Body of pancreas (tissue), 4 donors: Measurements from ENCODE around the gene ZNF169. TPM values are rescaled to one million over a fixed set of nuclear protein-coding genes. Genes with fewer than 3 reads are reported as not detected.

ENCODE experiments used
- ATAC-seq: fragments of 150-250 bp; one replicate; pipeline ENCODE4 v1.9.1; 2016
- DNase-seq, 4 donors: peaks; one replicate each; pipeline ENCODE4 v3.0.0-alpha.2; 2019
- H3K27ac ChIP-seq, 4 donors: fragments of 200-600 bp; sonication (generic); 1 replicate in 3 of 4; 2 replicates in 1 of 4; pipeline versions ENCODE4 v1.5.1 to v1.6.1; 2016 to 2019; ENCODE audit warnings: mild to moderate bottlenecking in 1 of 4, mixed read lengths in 1 of 4, moderate library complexity in 1 of 4
- H3K27me3 ChIP-seq, 2 donors: fragments of 200-600 bp; sonication (generic); one replicate each; pipeline ENCODE4 v1.6.0; 2016; ENCODE audit warnings: mild to moderate bottlenecking in 1 of 2
- H3K36me3 ChIP-seq, 2 donors: fragments of 200-600 bp; sonication (generic); replicated peaks in 1 of 2; 2 replicates each; pipeline ENCODE4 v1.5.1; 2016; ENCODE audit warnings: low read depth in 2 of 2; ENCODE audit not compliant: insufficient read depth in 1 of 2
- H3K4me1 ChIP-seq: fragments of 200-600 bp; sonication (generic); one replicate; pipeline ENCODE4 v1.6.0; 2016
- H3K4me3 ChIP-seq, 2 donors: fragments of 200-600 bp; sonication (generic); 1 replicate in 1 of 2; 2 replicates in 1 of 2; pipeline ENCODE4 v1.5.1; 2016 to 2019
- H3K9me3 ChIP-seq, 3 donors: fragments of 200-600 bp; sonication (generic); 1 replicate in 2 of 3; 2 replicates in 1 of 3; pipeline ENCODE4 v1.5.1; 2016
- CTCF ChIP-seq, 7 experiments: fragments of 450-650 bp in 4 of 7; fragments of 200-600 bp in 3 of 7; sonication (generic) in 3 of 7; IDR thresholded peaks; one replicate each; pipeline ENCODE4 v1.5.1; 2016 to 2019; ENCODE audit warnings: antibody characterized with exemption in 7 of 7
- POLR2A ChIP-seq, 3 donors: fragments of 450-650 bp; IDR thresholded peaks; one replicate each; pipeline ENCODE4 v1.6.1; 2016; ENCODE audit warnings: antibody characterized with exemption in 3 of 3, mild to moderate bottlenecking in 2 of 3
- WGBS, 2 donors: methylation state at CpG; one replicate each; pipeline ENCODE4 v1.1.5; 2017; 5-methylcytosine and 5-hydroxymethylcytosine counted together
- intact Hi-C: fragments of 100-400 bp; cut with DNase I; formaldehyde crosslinking; loops from one replicate; pipeline ENCODE4 v1.15.1; 2023
- total RNA-seq, 2 donors: library from RNA; depleted of rRNA; stranded (reverse); fragments of >200 nt; gene quantifications; one replicate each; pipeline ENCODE4 v1.1.0, GENCODE V29; 2016

ZNF169 gene
- 1 to 10 TPM; 6.6 to 7.0 TPM for total RNA-seq

GRCh38 chr9:94259077-94259862, at the start of gene ZNF169:
ZNF169 (plus strand) TSS chr9:94259298; CDS start chr9:94278813, 19,515 bp downstream.
- 1 to 6% methylated on average over 15 to 48 of the region's 50 CpGs for WGBS, 2 donors
- peak; percentile 88 to 91 (median 89) for DNase-seq
- intact Hi-C loops, result no loop called here
- Histone ChIP-seq H3K27ac (peak within 1 kb of the TSS in 2 of 4 donors; percentile 40 to 55), H3K9me3 (no peaks in the 10 kb centered on the region), H3K27me3 (no peaks in the 10 kb centered on the region), H3K4me3 (peak within 1 kb of the TSS; percentile 87 to 95), H3K4me1 (peaks cover 11% of the 10 kb centered on the region), H3K36me3 (no peaks in the 10 kb centered on the region)
- peak; percentile 99 for ATAC-seq
- TF ChIP-seq POLR2A (IDR thresholded peaks at IDR 0.05), result peak in 2 of 3 donors; percentile 67 to 77
- TF ChIP-seq CTCF (IDR thresholded peaks at IDR 0.05), result peak in 1 of 7 experiments; percentile 15

GRCh38 chr9:94210616-94211603, 48.2 kb upstream of the ZNF169 start:
- Histone ChIP-seq H3K36me3 (no peaks in the 10 kb centered on the region), H3K4me3 (no peak overlapping the region), H3K27ac (no peak overlapping the region), H3K9me3 (no peaks in the 10 kb centered on the region), H3K27me3 (peaks cover 0 to 4% of the 10 kb centered on the region in 2 donors), H3K4me1 (no peaks in the 10 kb centered on the region)
- 75 to 83% methylated on average over 5 of the region's 5 CpGs for WGBS, 2 donors
- DNase-seq (no peak), ATAC-seq (no peak)
- intact Hi-C loops, result loop anchor here (5.0 to 10.0 kb wide), 2 partner anchors 149 to 526 kb away; no protein-coding TSS in a partner anchor
- TF ChIP-seq POLR2A (IDR thresholded peaks at IDR 0.05), result no peak
- TF ChIP-seq CTCF (IDR thresholded peaks at IDR 0.05), result no peak

GRCh38 chr9:94212091-94212490, 47.0 kb upstream of the ZNF169 start:
- ATAC-seq, result no peak
- no peak for DNase-seq
- Histone ChIP-seq H3K4me3 (no peak overlapping the region), H3K27me3 (peaks cover 0 to 4% of the 10 kb centered on the region in 2 donors), H3K36me3 (no peaks in the 10 kb centered on the region), H3K9me3 (no peaks in the 10 kb centered on the region), H3K4me1 (no peaks in the 10 kb centered on the region), H3K27ac (no peak overlapping the region)
- intact Hi-C loops, result loop anchor here (5.0 to 10.0 kb wide), 2 partner anchors 150 to 527 kb away; no protein-coding TSS in a partner anchor
- no peak for TF ChIP-seq POLR2A (IDR thresholded peaks at IDR 0.05)
- no peak for TF ChIP-seq CTCF (IDR thresholded peaks at IDR 0.05)
- 70 to 75% methylated on average over 1 of the region's 1 CpG for WGBS, 2 donors

- H3K27me3 ChIP-seq, result peaks cover 0 to 4% of the 10 kb centered on the region in 2 donors
- DNase-seq (no peak), ATAC-seq (no peak)
- H3K4me1 ChIP-seq, result no peaks in the 10 kb centered on the region
- TF ChIP-seq POLR2A (IDR thresholded peaks at IDR 0.05) (no peak), CTCF (IDR thresholded peaks at IDR 0.05) (no peak)
- no peak overlapping the region for H3K4me3 ChIP-seq
- intact Hi-C loops, result loop anchor here (5.0 to 10.0 kb wide), 2 partner anchors 150 to 528 kb away; no protein-coding TSS in a partner anchor
- H3K9me3 ChIP-seq, result no peaks in the 10 kb centered on the region
- H3K36me3 ChIP-seq, result no peaks in the 10 kb centered on the region
- no peak overlapping the region for H3K27ac ChIP-seq
- WGBS, 2 donors, result 50 to 56% methylated on average over 5 of the region's 5 CpGs
Measured at GRCh38 chr9:94212531-94212930, 46.6 kb upstream of the ZNF169 start.
